Endodermal cell (in vitro differentiated cells): ENCODE data around the gene PPME1. TPM values are rescaled to one million over a fixed set of nuclear protein-coding genes. Genes with fewer than 3 reads are reported as not detected.

ENCODE experiments used
- DNase-seq: peaks from one replicate; pipeline ENCODE4 v3.0.0-alpha.2; 2017
- H3K27ac ChIP-seq: 2 replicates; pipeline ENCODE4 v1.5.1; 2013; ENCODE audit warnings: mild to moderate bottlenecking, low read depth, low read length, moderate library complexity
- H3K27me3 ChIP-seq: 2 replicates; pipeline ENCODE4 v1.6.1; 2013; ENCODE audit warnings: mild to moderate bottlenecking, low read length, moderate library complexity; ENCODE audit not compliant: insufficient read depth, control insufficient read depth, poor library complexity, severe bottlenecking
- H3K36me3 ChIP-seq: 2 replicates; pipeline ENCODE4 v1.7.0; 2013; ENCODE audit warnings: mild to moderate bottlenecking, low read length, moderate library complexity; ENCODE audit not compliant: control insufficient read depth, insufficient read depth
- H3K4me1 ChIP-seq: one replicate; pipeline ENCODE4 v1.7.0; 2013; ENCODE audit warnings: low read length; ENCODE audit not compliant: control insufficient read depth, insufficient read depth
- H3K4me3 ChIP-seq: 2 replicates; pipeline ENCODE4 v1.5.1; 2013; ENCODE audit warnings: mild to moderate bottlenecking, low read length, moderate library complexity
- H3K9ac ChIP-seq: 2 replicates; pipeline ENCODE4 v1.6.1; 2013; ENCODE audit warnings: mild to moderate bottlenecking, low read length, moderate library complexity; ENCODE audit not compliant: poor library complexity, severe bottlenecking; ENCODE audit errors: extremely low read depth
- H3K9me3 ChIP-seq: 2 replicates; pipeline ENCODE4 v1.6.1; 2013; ENCODE audit warnings: mild to moderate bottlenecking, low read length, moderate library complexity; ENCODE audit not compliant: control insufficient read depth
- H3K27ac Mint-ChIP-seq: 2 replicates; pipeline ENCODE4 v1.8.0; 2020; ENCODE audit warnings: mixed read lengths
- H3K27me3 Mint-ChIP-seq: 2 replicates; pipeline ENCODE4 v1.8.0; 2021; ENCODE audit warnings: mild to moderate bottlenecking, mixed read lengths; ENCODE audit not compliant: insufficient read depth
- H3K36me3 Mint-ChIP-seq: 2 replicates; pipeline ENCODE4 v1.8.0; 2020; ENCODE audit warnings: low read depth, mixed read lengths
- H3K4me1 Mint-ChIP-seq: 2 replicates; pipeline ENCODE4 v1.8.0; 2020; ENCODE audit warnings: mixed read lengths
- H3K4me3 Mint-ChIP-seq: 2 replicates; pipeline ENCODE4 v1.8.0; 2020; ENCODE audit warnings: mild to moderate bottlenecking, moderate library complexity, mixed read lengths
- H3K9me3 Mint-ChIP-seq: 2 replicates; pipeline ENCODE4 v1.8.0; 2020; ENCODE audit warnings: mild to moderate bottlenecking, mixed read lengths
- WGBS, 2 experiments: methylation state at CpG; one replicate each; pipeline versions ENCODE4 v1.1.5 to v1.1.7; 2013; ENCODE audit warnings: missing lambda C conversion rate in 2 of 2, mixed read lengths in 1 of 2; ENCODE audit not compliant: insufficient coverage in 1 of 2, insufficient read length in 1 of 2; 5-methylcytosine and 5-hydroxymethylcytosine counted together
- total RNA-seq, 2 donors: library from RNA; stranded (reverse); fragmentation: NEBNext Ultra II Directional in 1 of 2; extraction: Animal tissue kit (Norgen Biotek cat#: 25700) in 1 of 2; gene quantifications; 2 replicates in 1 of 2; 3 replicates in 1 of 2; pipeline ENCODE4 v1.2.1, GENCODE V29; 2021
- TF ChIP-seq, protein P1 (sequence below): fragments of 200-600 bp; sonication (generic); conservative IDR thresholded peaks from 2 replicates; pipeline ENCODE4 v1.5.0; 2021; ENCODE audit warnings: antibody characterized with exemption, mild to moderate bottlenecking

PPME1 gene
- total RNA-seq, 2 donors from 2014 or later: 28.8 to 38.3 TPM

DNA sequence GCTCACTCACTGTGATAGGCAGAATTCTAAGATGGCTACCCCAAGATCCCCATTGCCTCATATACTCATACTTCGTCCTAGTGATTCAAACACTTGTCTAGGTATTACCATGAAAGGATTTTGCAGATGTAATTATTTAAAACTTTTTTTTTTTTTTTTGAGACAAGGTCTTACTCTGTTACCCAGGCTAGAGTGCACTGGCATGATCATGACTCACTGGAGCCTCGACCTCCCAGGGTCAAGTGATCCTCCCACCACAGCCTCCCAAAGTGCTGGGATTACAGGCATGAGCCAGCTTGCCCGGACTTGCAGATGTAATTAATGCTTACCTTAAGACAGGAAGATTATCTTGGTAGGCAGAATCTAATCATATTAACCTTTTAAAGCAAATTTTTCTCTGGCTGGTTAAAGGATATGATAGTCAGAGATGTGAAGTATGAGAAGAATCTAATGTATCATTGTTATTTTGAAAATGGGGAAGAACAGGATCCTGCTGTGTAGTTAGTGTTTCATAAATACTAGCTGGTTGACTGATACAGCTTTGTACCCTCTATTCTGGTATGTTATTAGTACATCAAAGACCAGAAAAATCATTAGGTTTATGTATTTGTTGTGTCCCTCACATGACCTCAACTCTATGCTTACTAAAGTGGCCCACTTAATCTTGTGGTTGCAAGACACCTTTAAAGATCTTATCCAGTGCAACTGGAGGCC lies 35.8 kb upstream of the PPME1 start:
- no peak overlapping the region for H3K9ac ChIP-seq
- H3K36me3 Mint-ChIP-seq: peaks cover 65% of the 10 kb centered on the region
- H3K27ac Mint-ChIP-seq: no peak overlapping the region
- peaks cover 63% of the 10 kb centered on the region for H3K36me3 ChIP-seq
- no peaks in the 10 kb centered on the region for H3K27me3 ChIP-seq
- peaks cover 11% of the 10 kb centered on the region for H3K9me3 Mint-ChIP-seq
- TF ChIP-seq, protein P1, sequence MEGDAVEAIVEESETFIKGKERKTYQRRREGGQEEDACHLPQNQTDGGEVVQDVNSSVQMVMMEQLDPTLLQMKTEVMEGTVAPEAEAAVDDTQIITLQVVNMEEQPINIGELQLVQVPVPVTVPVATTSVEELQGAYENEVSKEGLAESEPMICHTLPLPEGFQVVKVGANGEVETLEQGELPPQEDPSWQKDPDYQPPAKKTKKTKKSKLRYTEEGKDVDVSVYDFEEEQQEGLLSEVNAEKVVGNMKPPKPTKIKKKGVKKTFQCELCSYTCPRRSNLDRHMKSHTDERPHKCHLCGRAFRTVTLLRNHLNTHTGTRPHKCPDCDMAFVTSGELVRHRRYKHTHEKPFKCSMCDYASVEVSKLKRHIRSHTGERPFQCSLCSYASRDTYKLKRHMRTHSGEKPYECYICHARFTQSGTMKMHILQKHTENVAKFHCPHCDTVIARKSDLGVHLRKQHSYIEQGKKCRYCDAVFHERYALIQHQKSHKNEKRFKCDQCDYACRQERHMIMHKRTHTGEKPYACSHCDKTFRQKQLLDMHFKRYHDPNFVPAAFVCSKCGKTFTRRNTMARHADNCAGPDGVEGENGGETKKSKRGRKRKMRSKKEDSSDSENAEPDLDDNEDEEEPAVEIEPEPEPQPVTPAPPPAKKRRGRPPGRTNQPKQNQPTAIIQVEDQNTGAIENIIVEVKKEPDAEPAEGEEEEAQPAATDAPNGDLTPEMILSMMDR: no peak
- no peaks in the 10 kb centered on the region for H3K4me1 ChIP-seq
- H3K27me3 Mint-ChIP-seq: no peaks in the 10 kb centered on the region
- WGBS, 2 experiments: 80% methylated on average over 2 of the region's 3 CpGs; no CpG with 5 or more reads in 1 of the 2 experiments
- peaks cover 11% of the 10 kb centered on the region for H3K9me3 ChIP-seq
- no peak overlapping the region for H3K4me3 Mint-ChIP-seq
- H3K4me1 Mint-ChIP-seq: no peaks in the 10 kb centered on the region
- no peak overlapping the region for H3K4me3 ChIP-seq
- H3K27ac ChIP-seq: no peak overlapping the region
- DNase-seq: no peak

DNA sequence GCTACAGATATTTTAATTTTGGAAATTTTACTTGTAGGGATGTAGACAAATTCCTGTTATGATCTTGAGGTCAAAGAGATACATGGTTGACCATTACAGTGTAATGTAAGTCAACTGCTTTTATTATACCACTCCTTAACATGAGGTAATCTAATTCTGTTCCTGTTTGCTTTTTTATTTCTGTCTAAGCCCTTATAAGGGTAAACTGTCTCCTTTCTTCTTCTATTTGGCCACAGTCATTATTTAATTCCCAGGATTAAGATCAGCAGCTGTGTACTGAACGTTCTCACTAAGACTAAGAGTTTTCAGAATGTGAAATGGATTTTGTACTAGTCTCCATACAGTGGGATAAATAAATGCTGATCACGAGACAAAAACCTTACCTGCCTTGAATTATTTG lies 33.1 kb upstream of the PPME1 start:
- TF ChIP-seq, protein P1: no peak
- Histone ChIP-seq H3K27me3 (no peaks in the 10 kb centered on the region), H3K27ac (peak overlapping the region; percentile 26), H3K9me3 (no peaks in the 10 kb centered on the region), H3K4me1 (peaks cover 8% of the 10 kb centered on the region), H3K4me3 (no peak overlapping the region), H3K36me3 (peaks cover 37% of the 10 kb centered on the region), H3K9ac (no peak overlapping the region)
- DNase-seq: no peak
- WGBS, 2 experiments: 82 to 100% methylated on average over 1 to 2 of the region's 2 CpGs
- Mint-ChIP-seq H3K27me3 (no peaks in the 10 kb centered on the region), H3K27ac (peak overlapping the region; percentile 12), H3K9me3 (no peaks in the 10 kb centered on the region), H3K4me3 (no peak overlapping the region), H3K36me3 (peaks cover 38% of the 10 kb centered on the region), H3K4me1 (peaks cover 7% of the 10 kb centered on the region)

DNA sequence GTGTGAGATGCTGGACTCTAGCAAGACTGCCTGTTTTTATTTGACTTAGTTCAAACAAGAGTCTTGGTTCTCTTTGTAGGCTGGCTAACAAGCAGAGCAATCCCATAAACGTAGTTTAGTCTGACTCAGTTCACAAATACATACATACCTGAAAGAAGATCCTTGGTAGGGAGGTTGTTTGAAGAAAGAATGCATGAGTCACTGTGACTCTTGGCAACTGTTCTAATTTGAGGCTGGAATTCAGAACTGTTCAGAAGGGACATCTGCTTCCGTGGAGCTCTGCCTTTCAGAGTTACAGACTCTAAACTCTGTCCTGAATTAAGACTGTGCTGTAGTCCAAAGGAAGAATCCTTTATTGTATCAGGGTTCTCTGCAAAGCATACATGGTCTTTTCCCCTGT lies 32.5 kb upstream of the PPME1 start:
- Histone ChIP-seq H3K9me3 (no peaks in the 10 kb centered on the region), H3K4me3 (no peak overlapping the region), H3K4me1 (peaks cover 8% of the 10 kb centered on the region), H3K9ac (no peak overlapping the region), H3K27ac (peak overlapping the region; percentile 26), H3K36me3 (peaks cover 35% of the 10 kb centered on the region), H3K27me3 (no peaks in the 10 kb centered on the region)
- WGBS, 2 experiments: 71 to 79% methylated on average over 1 of the region's 2 CpGs
- H3K4me3 Mint-ChIP-seq: no peak overlapping the region
- H3K4me1 Mint-ChIP-seq: peaks cover 7% of the 10 kb centered on the region
- no peaks in the 10 kb centered on the region for H3K9me3 Mint-ChIP-seq
- TF ChIP-seq, protein P1: no peak
- no peaks in the 10 kb centered on the region for H3K27me3 Mint-ChIP-seq
- H3K27ac Mint-ChIP-seq: peak overlapping the region; percentile 12
- peaks cover 34% of the 10 kb centered on the region for H3K36me3 Mint-ChIP-seq
- DNase-seq: no peak
